ENCODE results near the gene PCBP3. TPM values are rescaled to one million over a fixed set of nuclear protein-coding genes. Genes with fewer than 3 reads are reported as not detected.
"Not testable (repeated sequence)": the region's sequence is repeated elsewhere in the genome, so short reads cannot be mapped to it uniquely, and the experiment has no call there.

PCBP3 gene
- total RNA-seq, 1 experiment from 2014 or later, result 15.2 TPM

GRCh38 chr21:45699966-45700365, 56.4 kb downstream of the PCBP3 start:
- peaks cover 5% of the 10 kb centered on the region for H3K36me3 ChIP-seq
- H3K27me3 ChIP-seq (replicated peaks), result no peaks in the 10 kb centered on the region
- no peak overlapping the region for H3K4me3 ChIP-seq
- no peaks in the 10 kb centered on the region for H3K9me3 ChIP-seq (replicated peaks)
- no peak for DNase-seq (ENCODE audit: low read depth in 1 of 2, low spot score in 2 of 2)
- no peak overlapping the region for H3K27ac ChIP-seq
- no peaks in the 10 kb centered on the region for H3K4me1 ChIP-seq (replicated peaks)

- DNase-seq (ENCODE audit: low read depth in 1 of 2, low spot score in 2 of 2), result no peak
- no peak overlapping the region for H3K4me3 ChIP-seq
- H3K27ac ChIP-seq, result no peak overlapping the region
- H3K9me3 ChIP-seq (replicated peaks), result no peaks in the 10 kb centered on the region
- H3K36me3 ChIP-seq, result peaks cover 5% of the 10 kb centered on the region
- no peaks in the 10 kb centered on the region for H3K27me3 ChIP-seq (replicated peaks)
- H3K4me1 ChIP-seq (replicated peaks), result no peaks in the 10 kb centered on the region
Observed at GRCh38 chr21:45700461-45700860, 56.9 kb downstream of the PCBP3 start.

GRCh38 chr21:45704311-45705108, 61.0 kb downstream of the PCBP3 start:
- H3K27me3 ChIP-seq (replicated peaks), result no peaks in the 10 kb centered on the region
- H3K36me3 ChIP-seq, result peaks cover 5% of the 10 kb centered on the region; the same call in 1 of the 2 replicates
- no peak overlapping the region for H3K4me3 ChIP-seq
- H3K27ac ChIP-seq, result no peak overlapping the region
- H3K4me1 ChIP-seq (replicated peaks), result no peaks in the 10 kb centered on the region
- no peak for DNase-seq (ENCODE audit: low read depth in 1 of 2, low spot score in 2 of 2)
- no peaks in the 10 kb centered on the region for H3K9me3 ChIP-seq (replicated peaks)

GRCh38 chr21:45706299-45706698, 62.8 kb downstream of the PCBP3 start:
- H3K4me1 ChIP-seq (replicated peaks), result no peaks in the 10 kb centered on the region
- H3K9me3 ChIP-seq (replicated peaks), result no peaks in the 10 kb centered on the region
- no peak for DNase-seq (ENCODE audit: low read depth in 1 of 2, low spot score in 2 of 2)
- H3K27ac ChIP-seq, result no peak overlapping the region
- peaks cover 5% of the 10 kb centered on the region; the same call in 1 of the 2 replicates for H3K36me3 ChIP-seq
- no peak overlapping the region for H3K4me3 ChIP-seq
- no peaks in the 10 kb centered on the region for H3K27me3 ChIP-seq (replicated peaks)

GRCh38 chr21:45709173-45709572, 65.6 kb downstream of the PCBP3 start:
- no peaks in the 10 kb centered on the region for H3K4me1 ChIP-seq (replicated peaks)
- no peak overlapping the region for H3K4me3 ChIP-seq
- no peak overlapping the region for H3K27ac ChIP-seq
- no peaks in the 10 kb centered on the region for H3K36me3 ChIP-seq
- H3K9me3 ChIP-seq (replicated peaks), result no peaks in the 10 kb centered on the region
- no peak for DNase-seq (ENCODE audit: low read depth in 1 of 2, low spot score in 2 of 2)
- H3K27me3 ChIP-seq (replicated peaks), result no peaks in the 10 kb centered on the region

GRCh38 chr21:45709696-45710268, 66.3 kb downstream of the PCBP3 start:
- Histone ChIP-seq H3K27ac (no peak overlapping the region), H3K27me3 (replicated peaks) (no peaks in the 10 kb centered on the region), H3K36me3 (no peaks in the 10 kb centered on the region), H3K4me1 (replicated peaks) (no peaks in the 10 kb centered on the region), H3K9me3 (replicated peaks) (no peaks in the 10 kb centered on the region), H3K4me3 (no peak overlapping the region)
- no peak for DNase-seq (ENCODE audit: low read depth in 1 of 2, low spot score in 2 of 2)

GRCh38 chr21:45710306-45710705, 66.8 kb downstream of the PCBP3 start:
- H3K27ac ChIP-seq; H3K36me3 ChIP-seq; DNase-seq (ENCODE audit: low read depth in 1 of 2, low spot score in 2 of 2); H3K4me3 ChIP-seq; H3K4me1 ChIP-seq (replicated peaks); H3K27me3 ChIP-seq (replicated peaks); H3K9me3 ChIP-seq (replicated peaks): not testable (repeated sequence)

GRCh38 chr21:45713613-45714012, 70.1 kb downstream of the PCBP3 start:
- no peaks in the 10 kb centered on the region for H3K27me3 ChIP-seq (replicated peaks)
- no peak overlapping the region for H3K27ac ChIP-seq
- no peaks in the 10 kb centered on the region for H3K36me3 ChIP-seq
- no peak overlapping the region for H3K4me3 ChIP-seq
- no peaks in the 10 kb centered on the region for H3K4me1 ChIP-seq (replicated peaks)
- H3K9me3 ChIP-seq (replicated peaks), result no peaks in the 10 kb centered on the region
- DNase-seq (ENCODE audit: low read depth in 1 of 2, low spot score in 2 of 2), result no peak

GRCh38 chr21:45715441-45715840, 71.9 kb downstream of the PCBP3 start:
- Histone ChIP-seq H3K27me3 (replicated peaks) (no peaks in the 10 kb centered on the region), H3K27ac (no peak overlapping the region), H3K36me3 (no peaks in the 10 kb centered on the region), H3K9me3 (replicated peaks) (no peaks in the 10 kb centered on the region), H3K4me3 (no peak overlapping the region), H3K4me1 (replicated peaks) (no peaks in the 10 kb centered on the region)
- no peak for DNase-seq (ENCODE audit: low read depth in 1 of 2, low spot score in 2 of 2)

GRCh38 chr21:45718413-45718812, 74.9 kb downstream of the PCBP3 start:
- no peaks in the 10 kb centered on the region for H3K9me3 ChIP-seq (replicated peaks)
- no peak overlapping the region for H3K27ac ChIP-seq
- no peak for DNase-seq (ENCODE audit: low read depth in 1 of 2, low spot score in 2 of 2)
- no peaks in the 10 kb centered on the region for H3K36me3 ChIP-seq
- H3K27me3 ChIP-seq (replicated peaks), result no peaks in the 10 kb centered on the region
- no peaks in the 10 kb centered on the region for H3K4me1 ChIP-seq (replicated peaks)
- H3K4me3 ChIP-seq, result no peak overlapping the region

- H3K4me3 ChIP-seq, result no peak overlapping the region
- no peaks in the 10 kb centered on the region for H3K9me3 ChIP-seq (replicated peaks)
- no peaks in the 10 kb centered on the region for H3K36me3 ChIP-seq
- H3K27me3 ChIP-seq (replicated peaks), result no peaks in the 10 kb centered on the region
- no peak overlapping the region for H3K27ac ChIP-seq
- H3K4me1 ChIP-seq (replicated peaks), result no peaks in the 10 kb centered on the region
- no peak for DNase-seq (ENCODE audit: low read depth in 1 of 2, low spot score in 2 of 2)
Observed at GRCh38 chr21:45719177-45719802, 75.8 kb downstream of the PCBP3 start.

- not testable (repeated sequence) for DNase-seq (ENCODE audit: low read depth in 1 of 2, low spot score in 2 of 2); H3K4me3 ChIP-seq; H3K27ac ChIP-seq; H3K27me3 ChIP-seq (replicated peaks); H3K9me3 ChIP-seq (replicated peaks); H3K36me3 ChIP-seq; H3K4me1 ChIP-seq (replicated peaks)
Observed at GRCh38 chr21:45720204-45720603, 76.7 kb downstream of the PCBP3 start.

- Histone ChIP-seq H3K4me1 (replicated peaks) (peaks cover 4% of the 10 kb centered on the region; the same call in 1 of the 2 replicates), H3K27me3 (replicated peaks) (no peaks in the 10 kb centered on the region), H3K4me3 (no peak overlapping the region), H3K9me3 (replicated peaks) (no peaks in the 10 kb centered on the region), H3K27ac (no peak overlapping the region), H3K36me3 (no peaks in the 10 kb centered on the region)
- no peak for DNase-seq (ENCODE audit: low read depth in 1 of 2, low spot score in 2 of 2)
Observed at GRCh38 chr21:45721671-45722070, 78.1 kb downstream of the PCBP3 start.

All from SJSA1 (cell line).